H9 (cell line): ENCODE data around the gene LAMP2. TPM values are rescaled to one million over a fixed set of nuclear protein-coding genes. Genes with fewer than 3 reads are reported as not detected.
A peak's percentile ranks its signal among the peaks of the same experiment; 100 is the strongest.

Experiments used
- DNase-seq: peaks from one replicate; pipeline ENCODE4 v3.0.0-alpha.2; 2017
- H2AFZ ChIP-seq: one replicate; pipeline ENCODE4 v1.6.1; 2013; ENCODE audit warnings: mild to moderate bottlenecking, low read length, control low read depth, moderate library complexity
- H2AK5ac ChIP-seq: 2 replicates; pipeline ENCODE4 v1.6.1; 2013; ENCODE audit warnings: low read length, control low read depth, mixed read lengths; ENCODE audit not compliant: insufficient read length
- H2BK120ac ChIP-seq: one replicate; pipeline ENCODE4 v1.6.1; 2013; ENCODE audit warnings: low read depth, mild to moderate bottlenecking, low read length, control low read depth, inconsistent platforms; ENCODE audit not compliant: poor library complexity, severe bottlenecking
- H2BK12ac ChIP-seq: 2 replicates; pipeline ENCODE4 v1.6.1; 2013; ENCODE audit warnings: low read length, control low read depth, mixed read lengths, low read depth; ENCODE audit not compliant: insufficient read length
- H2BK15ac ChIP-seq: 2 replicates; pipeline ENCODE4 v1.6.1; 2013; ENCODE audit warnings: low read depth, low read length, control low read depth
- H2BK20ac ChIP-seq: one replicate; pipeline ENCODE4 v1.6.1; 2013; ENCODE audit warnings: low read depth, mild to moderate bottlenecking, low read length, control low read depth, inconsistent platforms; ENCODE audit not compliant: poor library complexity, severe bottlenecking
- H2BK5ac ChIP-seq: 2 replicates; pipeline ENCODE4 v1.6.1; 2013; ENCODE audit warnings: low read length, control low read depth, mixed read lengths; ENCODE audit not compliant: insufficient read length
- H3K14ac ChIP-seq: 2 replicates; pipeline ENCODE4 v1.6.1; 2013; ENCODE audit warnings: low read length, control low read depth; ENCODE audit not compliant: insufficient read depth
- H3K18ac ChIP-seq: 2 replicates; pipeline ENCODE4 v1.6.1; 2013; ENCODE audit warnings: low read depth, mild to moderate bottlenecking, mixed read lengths, low read length, control low read depth; ENCODE audit not compliant: insufficient read length
- H3K23ac ChIP-seq: 2 replicates; pipeline ENCODE4 v1.6.1; 2013; ENCODE audit warnings: low read length, control low read depth, mixed read lengths, low read depth; ENCODE audit not compliant: insufficient read length
- H3K23me2 ChIP-seq: 2 replicates; pipeline ENCODE4 v1.6.1; 2013; ENCODE audit warnings: low read depth, mild to moderate bottlenecking, mixed read lengths, low read length, control low read depth; ENCODE audit not compliant: insufficient read length, poor library complexity, severe bottlenecking
- H3K27ac ChIP-seq: 2 replicates; pipeline ENCODE4 v1.5.1; 2013; ENCODE audit warnings: low read length, control low read depth, mixed read lengths, low read depth; ENCODE audit not compliant: insufficient read length
- H3K27me3 ChIP-seq: 2 replicates; pipeline ENCODE4 v1.6.1; 2013; ENCODE audit warnings: low read length, control low read depth, inconsistent platforms; ENCODE audit not compliant: insufficient read depth
- H3K4ac ChIP-seq: 2 replicates; pipeline ENCODE4 v1.6.1; 2013; ENCODE audit warnings: low read depth, mild to moderate bottlenecking, control low read depth, inconsistent platforms, low read length, moderate library complexity
- H3K4me1 ChIP-seq: 2 replicates; pipeline ENCODE4 v1.6.1; 2013; ENCODE audit warnings: low read length, control low read depth, inconsistent platforms; ENCODE audit not compliant: insufficient read depth
- H3K4me2 ChIP-seq: 2 replicates; pipeline ENCODE4 v1.6.1; 2013; ENCODE audit warnings: low read length, control low read depth, mixed read lengths; ENCODE audit not compliant: insufficient read length, insufficient read depth
- H3K56ac ChIP-seq: 2 replicates; pipeline ENCODE4 v1.6.1; 2013; ENCODE audit warnings: low read depth, mild to moderate bottlenecking, mixed read lengths, low read length, control low read depth; ENCODE audit not compliant: insufficient read length
- H3K79me1 ChIP-seq: 2 replicates; pipeline ENCODE4 v1.6.1; 2013; ENCODE audit warnings: low read depth, mild to moderate bottlenecking, moderate library complexity, low read length, control low read depth, inconsistent platforms; ENCODE audit not compliant: insufficient read depth, poor library complexity, severe bottlenecking
- H3K79me2 ChIP-seq: 2 replicates; pipeline ENCODE4 v1.6.1; 2013; ENCODE audit warnings: low read length, control low read depth, inconsistent platforms; ENCODE audit not compliant: insufficient read depth
- H3K9ac ChIP-seq: 2 replicates; pipeline ENCODE4 v1.6.1; 2013; ENCODE audit warnings: low read length, control low read depth, mixed read lengths; ENCODE audit not compliant: insufficient read length; ENCODE audit errors: extremely low read depth
- H3K9me3 ChIP-seq: one replicate; pipeline ENCODE4 v1.6.1; 2013; ENCODE audit warnings: low read depth, low read length, inconsistent platforms; ENCODE audit not compliant: control insufficient read depth
- H3T11ph ChIP-seq: one replicate; pipeline ENCODE4 v1.6.1; 2013; ENCODE audit warnings: mild to moderate bottlenecking, low read length, control low read depth, inconsistent platforms
- H4K20me1 ChIP-seq: one replicate; pipeline ENCODE4 v1.6.1; 2013; ENCODE audit not compliant: control insufficient read depth, insufficient read length, insufficient read depth
- H4K5ac ChIP-seq: 2 replicates; pipeline ENCODE4 v1.6.1; 2013; ENCODE audit warnings: low read depth, mild to moderate bottlenecking, mixed read lengths, low read length, control low read depth; ENCODE audit not compliant: insufficient read length
- H4K8ac ChIP-seq: replicated peaks from 2 replicates; pipeline ENCODE4 v1.6.1; 2013; ENCODE audit warnings: low read length, control low read depth, mixed read lengths, low read depth; ENCODE audit not compliant: insufficient read length
- H4K91ac ChIP-seq: 2 replicates; pipeline ENCODE4 v1.6.1; 2013; ENCODE audit warnings: low read depth, mild to moderate bottlenecking, moderate library complexity, mixed read lengths, low read length, control low read depth; ENCODE audit not compliant: insufficient read length
- H3K27ac Mint-ChIP-seq, 3 experiments: 2 replicates in 2 of 3; 3 replicates in 1 of 3; pipeline ENCODE4 v1.8.0; 2020 to 2021; ENCODE audit warnings: mixed read lengths in 3 of 3, mild to moderate bottlenecking in 1 of 3, moderate library complexity in 1 of 3
- H3K27me3 Mint-ChIP-seq: 2 replicates; pipeline ENCODE4 v1.8.0; 2021; ENCODE audit warnings: low read depth, mild to moderate bottlenecking, moderate library complexity, mixed read lengths
- H3K36me3 Mint-ChIP-seq, 3 experiments: 2 replicates in 2 of 3; 3 replicates in 1 of 3; pipeline ENCODE4 v1.8.0; 2020 to 2021; ENCODE audit warnings: low read depth in 3 of 3, mixed read lengths in 3 of 3; ENCODE audit not compliant: insufficient read depth in 1 of 3
- H3K4me1 Mint-ChIP-seq, 2 experiments: 2 replicates each; pipeline ENCODE4 v1.8.0; 2020; ENCODE audit warnings: mixed read lengths in 2 of 2
- H3K4me3 Mint-ChIP-seq, 2 experiments: 2 replicates in 1 of 2; 3 replicates in 1 of 2; pipeline ENCODE4 v1.8.0; 2020 to 2021; ENCODE audit warnings: mild to moderate bottlenecking in 2 of 2, mixed read lengths in 2 of 2, moderate library complexity in 1 of 2
- H3K9me3 Mint-ChIP-seq, 2 experiments: 2 replicates in 1 of 2; 3 replicates in 1 of 2; pipeline ENCODE4 v1.8.0; 2020; ENCODE audit warnings: mild to moderate bottlenecking in 2 of 2, mixed read lengths in 2 of 2, moderate library complexity in 1 of 2
- CTCF ChIP-seq: fragments of 200-600 bp; sonication (generic); conservative IDR thresholded peaks from 3 replicates; pipeline ENCODE4 v1.8.0; 2021; ENCODE audit warnings: antibody characterized with exemption, mild to moderate bottlenecking
- WGBS: extraction: QIAGEN DNeasy Blood & Tissue Kit; methylation state at CpG from one replicate; pipeline ENCODE4 v1.1.7; 2013; ENCODE audit warnings: missing lambda C conversion rate, low lambda C conversion rate, mixed read lengths; ENCODE audit not compliant: insufficient read length; ENCODE audit errors: extremely low coverage; 5-methylcytosine and 5-hydroxymethylcytosine counted together
- total RNA-seq: library from RNA; stranded (reverse); gene quantifications from 2 replicates; pipeline ENCODE4 v1.2.1, GENCODE V29; 2021

LAMP2 gene
- total RNA-seq, 1 experiment from 2014 or later: 27.7 TPM

GRCh38 chrX:120380699-120381098 lies 88.4 kb downstream of the LAMP2 start:
- no peak overlapping the region for H3K18ac ChIP-seq
- no peak overlapping the region for H2BK20ac ChIP-seq
- no peak overlapping the region for H3K56ac ChIP-seq
- no peaks in the 10 kb centered on the region; a peak in 2 of 7 replicates for H3K36me3 Mint-ChIP-seq
- H4K91ac ChIP-seq: no peak overlapping the region
- no peak overlapping the region for H2BK5ac ChIP-seq
- no peaks in the 10 kb centered on the region for H3K79me2 ChIP-seq
- H3K27me3 Mint-ChIP-seq: peaks cover 6% of the 10 kb centered on the region
- H3K9me3 ChIP-seq: peaks cover 43% of the 10 kb centered on the region
- peaks cover 55 to 67% of the 10 kb centered on the region in 2 experiments for H3K9me3 Mint-ChIP-seq
- no peak overlapping the region for H3K23ac ChIP-seq
- H3K27ac ChIP-seq: no peak overlapping the region
- H3K79me1 ChIP-seq: no peaks in the 10 kb centered on the region
- H3K4me2 ChIP-seq: no peak overlapping the region
- H3K4ac ChIP-seq: no peak overlapping the region
- H3K27me3 ChIP-seq: no peaks in the 10 kb centered on the region
- no peak overlapping the region for H2BK15ac ChIP-seq
- WGBS: no CpG with 5 or more reads among the region's 3 CpGs
- H4K5ac ChIP-seq: no peak overlapping the region
- peaks cover 3% of the 10 kb centered on the region; the same call in 1 of the 2 replicates for H3K4me1 ChIP-seq
- H3K4me1 Mint-ChIP-seq: peaks cover 17 to 23% of the 10 kb centered on the region in 2 experiments
- no peak overlapping the region for H3K27ac Mint-ChIP-seq
- DNase-seq: peak; percentile 33
- H3K14ac ChIP-seq: no peak overlapping the region
- no peaks in the 10 kb centered on the region for H4K20me1 ChIP-seq
- H2AK5ac ChIP-seq: no peak overlapping the region
- H3K23me2 ChIP-seq: no peaks in the 10 kb centered on the region
- H2BK12ac ChIP-seq: no peak overlapping the region
- TF ChIP-seq CTCF: peak; percentile 61
- H3K9ac ChIP-seq: no peak overlapping the region
- H2BK120ac ChIP-seq: no peak overlapping the region
- no peak overlapping the region for H2AFZ ChIP-seq
- H3T11ph ChIP-seq: no peak overlapping the region
- no peak overlapping the region for H3K4me3 Mint-ChIP-seq
- H4K8ac ChIP-seq: no peak overlapping the region
